ENCODE results near the gene RXRB. TPM values are rescaled to one million over a fixed set of nuclear protein-coding genes. Genes with fewer than 3 reads are reported as not detected.

The RXRB gene
- total and polyA plus RNA-seq, 2 of the 13 experiments (the other 11 are each of a cell fraction or from before 2014, with no cell fraction given): 26.7 to 55.7 TPM

DNA sequence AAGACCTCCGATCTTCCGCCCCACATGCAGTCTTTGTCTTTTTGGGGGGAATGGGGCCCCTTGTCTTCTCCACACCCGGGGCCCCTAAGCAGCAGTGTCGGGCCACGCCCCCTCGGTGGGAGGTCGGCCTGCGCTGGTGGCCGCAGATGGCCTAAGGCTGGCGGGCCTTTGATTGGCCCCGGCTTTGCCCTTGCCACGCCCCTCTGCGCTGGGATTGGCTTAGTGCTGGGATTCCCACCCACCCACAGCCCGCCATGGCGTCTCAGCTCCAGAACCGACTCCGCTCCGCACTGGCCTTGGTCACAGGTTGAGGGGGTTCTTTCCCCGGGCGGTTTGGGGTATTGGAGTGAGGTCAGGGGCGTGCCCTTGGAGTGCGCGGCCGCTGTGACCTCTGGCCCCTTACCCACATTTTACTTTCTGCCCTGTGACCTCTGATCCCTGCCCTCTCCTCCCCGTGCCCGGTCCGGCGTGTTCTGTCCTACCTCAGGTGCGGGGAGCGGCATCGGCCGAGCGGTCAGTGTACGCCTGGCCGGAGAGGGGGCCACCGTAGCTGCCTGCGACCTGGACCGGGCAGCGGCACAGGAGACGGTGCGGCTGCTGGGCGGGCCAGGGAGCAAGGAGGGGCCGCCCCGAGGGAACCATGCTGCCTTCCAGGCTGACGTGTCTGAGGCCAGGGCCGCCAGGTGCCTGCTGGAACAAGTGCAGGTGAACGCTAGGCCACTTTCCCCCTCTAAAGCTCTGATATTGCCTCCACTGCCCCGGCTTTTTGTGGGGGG lies 4.1 kb upstream of the RXRB start, which contains the start of gene HSD17B8 (continued):
- TF ChIP-seq PAWR (CRISPR knock-in tag; IDR thresholded peaks at IDR 0.05; ENCODE audit: borderline replicate concordance) (peak; percentile 64; the same call in 1 of the 2 replicates), SP2 (CRISPR knock-in tag; IDR thresholded peaks at IDR 0.05) (peak; percentile 86), CHD2 (IDR thresholded peaks at IDR 0.05; ENCODE audit: low read depth, low read length) (peak; percentile 52; the same call in 1 of the 2 replicates), ZNF274 (CRISPR knock-in tag; IDR thresholded peaks at IDR 0.05) (peak; percentile 86; the same call in 1 of the 2 replicates), RBAK (CRISPR knock-in tag; IDR thresholded peaks at IDR 0.05) (no peak), MED1 (CRISPR knock-in tag; IDR thresholded peaks at IDR 0.05) (peak; percentile 72; the same call in 1 of the 2 replicates), HDAC1 (CRISPR knock-in tag; IDR thresholded peaks at IDR 0.05) (peak; percentile 64), ZMAT3 (CRISPR knock-in tag; conservative IDR thresholded peaks at IDR 0.05) (no peak), ZNF17 (CRISPR knock-in tag; IDR thresholded peaks at IDR 0.05) (no peak), RELA (CRISPR knock-in tag; IDR thresholded peaks at IDR 0.05) (peak; percentile 24; the same call in 1 of the 2 replicates), MEIS1 (CRISPR knock-in tag; IDR thresholded peaks at IDR 0.05; ENCODE audit: borderline replicate concordance) (0 out of 2 replicates have a peak, but pooled peaks have one; percentile 38), IKZF1 (IDR thresholded peaks at IDR 0.05) (no peak), GATA4 (IDR thresholded peaks at IDR 0.05; ENCODE audit: borderline replicate concordance, low read depth) (0 out of 2 replicates have a peak, but pooled peaks have one; percentile 54), ZNF329 (CRISPR knock-in tag; IDR thresholded peaks at IDR 0.05; ENCODE audit: low read depth) (no peak), SUZ12 (IDR thresholded peaks at IDR 0.05; ENCODE audit: low read depth, low read length) (no peak), MIER2 (CRISPR knock-in tag; IDR thresholded peaks at IDR 0.05) (no peak), U2AF1 (optimal IDR thresholded peaks at IDR 0.05; ENCODE audit: low read depth, low read length) (no peak)
- TF ChIP-seq, protein P1, sequence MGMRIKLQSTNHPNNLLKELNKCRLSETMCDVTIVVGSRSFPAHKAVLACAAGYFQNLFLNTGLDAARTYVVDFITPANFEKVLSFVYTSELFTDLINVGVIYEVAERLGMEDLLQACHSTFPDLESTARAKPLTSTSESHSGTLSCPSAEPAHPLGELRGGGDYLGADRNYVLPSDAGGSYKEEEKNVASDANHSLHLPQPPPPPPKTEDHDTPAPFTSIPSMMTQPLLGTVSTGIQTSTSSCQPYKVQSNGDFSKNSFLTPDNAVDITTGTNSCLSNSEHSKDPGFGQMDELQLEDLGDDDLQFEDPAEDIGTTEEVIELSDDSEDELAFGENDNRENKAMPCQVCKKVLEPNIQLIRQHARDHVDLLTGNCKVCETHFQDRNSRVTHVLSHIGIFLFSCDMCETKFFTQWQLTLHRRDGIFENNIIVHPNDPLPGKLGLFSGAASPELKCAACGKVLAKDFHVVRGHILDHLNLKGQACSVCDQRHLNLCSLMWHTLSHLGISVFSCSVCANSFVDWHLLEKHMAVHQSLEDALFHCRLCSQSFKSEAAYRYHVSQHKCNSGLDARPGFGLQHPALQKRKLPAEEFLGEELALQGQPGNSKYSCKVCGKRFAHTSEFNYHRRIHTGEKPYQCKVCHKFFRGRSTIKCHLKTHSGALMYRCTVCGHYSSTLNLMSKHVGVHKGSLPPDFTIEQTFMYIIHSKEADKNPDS (CRISPR knock-in tag; IDR thresholded peaks at IDR 0.05): peak; percentile 64; the same call in 1 of the 2 replicates
- TF ChIP-seq, protein P2, sequence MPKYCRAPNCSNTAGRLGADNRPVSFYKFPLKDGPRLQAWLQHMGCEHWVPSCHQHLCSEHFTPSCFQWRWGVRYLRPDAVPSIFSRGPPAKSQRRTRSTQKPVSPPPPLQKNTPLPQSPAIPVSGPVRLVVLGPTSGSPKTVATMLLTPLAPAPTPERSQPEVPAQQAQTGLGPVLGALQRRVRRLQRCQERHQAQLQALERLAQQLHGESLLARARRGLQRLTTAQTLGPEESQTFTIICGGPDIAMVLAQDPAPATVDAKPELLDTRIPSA (CRISPR knock-in tag; IDR thresholded peaks at IDR 0.05; ENCODE audit: borderline replicate concordance): no peak
- TF ChIP-seq, protein P3, sequence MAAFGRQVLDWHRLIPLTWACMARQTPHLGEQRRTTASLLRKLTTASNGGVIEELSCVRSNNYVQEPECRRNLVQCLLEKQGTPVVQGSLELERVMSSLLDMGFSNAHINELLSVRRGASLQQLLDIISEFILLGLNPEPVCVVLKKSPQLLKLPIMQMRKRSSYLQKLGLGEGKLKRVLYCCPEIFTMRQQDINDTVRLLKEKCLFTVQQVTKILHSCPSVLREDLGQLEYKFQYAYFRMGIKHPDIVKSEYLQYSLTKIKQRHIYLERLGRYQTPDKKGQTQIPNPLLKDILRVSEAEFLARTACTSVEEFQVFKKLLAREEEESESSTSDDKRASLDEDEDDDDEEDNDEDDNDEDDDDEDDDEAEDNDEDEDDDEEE (CRISPR knock-in tag; IDR thresholded peaks at IDR 0.05): peak; percentile 86; the same call in 1 of the 2 replicates
- TF ChIP-seq, protein P4, sequence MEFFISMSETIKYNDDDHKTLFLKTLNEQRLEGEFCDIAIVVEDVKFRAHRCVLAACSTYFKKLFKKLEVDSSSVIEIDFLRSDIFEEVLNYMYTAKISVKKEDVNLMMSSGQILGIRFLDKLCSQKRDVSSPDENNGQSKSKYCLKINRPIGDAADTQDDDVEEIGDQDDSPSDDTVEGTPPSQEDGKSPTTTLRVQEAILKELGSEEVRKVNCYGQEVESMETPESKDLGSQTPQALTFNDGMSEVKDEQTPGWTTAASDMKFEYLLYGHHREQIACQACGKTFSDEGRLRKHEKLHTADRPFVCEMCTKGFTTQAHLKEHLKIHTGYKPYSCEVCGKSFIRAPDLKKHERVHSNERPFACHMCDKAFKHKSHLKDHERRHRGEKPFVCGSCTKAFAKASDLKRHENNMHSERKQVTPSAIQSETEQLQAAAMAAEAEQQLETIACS (CRISPR knock-in tag; IDR thresholded peaks at IDR 0.05): no peak; the same call in 1 of the 2 replicates
- TF ChIP-seq, protein P5, sequence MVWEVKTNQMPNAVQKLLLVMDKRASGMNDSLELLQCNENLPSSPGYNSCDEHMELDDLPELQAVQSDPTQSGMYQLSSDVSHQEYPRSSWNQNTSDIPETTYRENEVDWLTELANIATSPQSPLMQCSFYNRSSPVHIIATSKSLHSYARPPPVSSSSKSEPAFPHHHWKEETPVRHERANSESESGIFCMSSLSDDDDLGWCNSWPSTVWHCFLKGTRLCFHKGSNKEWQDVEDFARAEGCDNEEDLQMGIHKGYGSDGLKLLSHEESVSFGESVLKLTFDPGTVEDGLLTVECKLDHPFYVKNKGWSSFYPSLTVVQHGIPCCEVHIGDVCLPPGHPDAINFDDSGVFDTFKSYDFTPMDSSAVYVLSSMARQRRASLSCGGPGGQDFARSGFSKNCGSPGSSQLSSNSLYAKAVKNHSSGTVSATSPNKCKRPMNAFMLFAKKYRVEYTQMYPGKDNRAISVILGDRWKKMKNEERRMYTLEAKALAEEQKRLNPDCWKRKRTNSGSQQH (CRISPR knock-in tag; IDR thresholded peaks at IDR 0.05; ENCODE audit: low read depth): peak; percentile 50; the same call in 1 of the 2 replicates
